Measurements from ENCODE around the gene MSANTD3. TPM values are rescaled to one million over a fixed set of nuclear protein-coding genes. Genes with fewer than 3 reads are reported as not detected.

MSANTD3 gene
- total and polyA plus RNA-seq, 2 experiments from 2014 or later, result 19.7 to 34.5 TPM

DNA sequence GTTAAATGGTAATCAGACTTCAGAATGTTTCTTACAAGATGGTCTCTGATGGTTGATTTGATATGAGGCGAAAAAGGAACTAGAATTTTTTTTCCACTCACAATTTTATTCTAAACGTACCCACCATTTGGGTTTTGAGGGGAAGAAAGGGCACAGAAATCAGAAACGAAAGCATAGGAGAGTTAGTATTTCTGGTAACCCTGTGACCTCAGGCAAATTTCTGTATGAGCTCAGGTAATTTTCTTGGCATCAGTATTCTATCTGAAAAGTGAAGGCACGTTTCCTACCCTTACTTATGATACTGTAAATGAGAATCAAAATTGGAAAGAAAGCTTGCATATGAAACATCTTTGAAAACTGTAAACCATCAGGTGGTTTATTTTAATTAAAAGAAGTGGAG lies 72.5 kb downstream of the MSANTD3 start (continued):
- TF ChIP-seq ETS1 (IDR thresholded peaks at IDR 0.05), result no peak
- no peak for TF ChIP-seq CREB1 (CRISPR knock-in tag; IDR thresholded peaks at IDR 0.05; ENCODE audit: low read depth)
- no peak for TF ChIP-seq EZH2 (IDR thresholded peaks at IDR 0.05; ENCODE audit: low read depth, unreplicated experiment)
- TF ChIP-seq ZNF114 (CRISPR knock-in tag; IDR thresholded peaks at IDR 0.05), result no peak

DNA sequence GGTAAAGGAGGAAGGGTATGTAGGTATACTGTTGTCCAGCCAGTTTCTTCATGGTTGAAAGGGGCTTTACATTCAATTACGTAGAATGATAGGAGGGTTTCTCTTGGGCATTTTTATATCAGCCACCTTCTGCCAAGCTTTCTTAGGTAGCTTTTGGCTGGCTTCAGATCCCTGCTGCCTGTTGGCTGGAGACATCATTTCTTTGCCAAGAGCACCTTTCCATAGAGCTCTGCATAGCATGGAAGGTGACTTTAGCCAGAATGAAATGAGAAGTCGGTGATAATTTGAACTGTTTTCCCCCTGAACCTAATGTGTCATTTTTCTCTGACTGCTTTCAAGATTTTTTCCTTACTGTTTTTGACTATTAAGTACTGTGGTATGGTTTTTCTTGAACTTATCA lies 72.9 kb downstream of the MSANTD3 start:
- H3K4me3 Mint-ChIP-seq, result no peak overlapping the region
- no peaks in the 10 kb centered on the region for H3K27me3 Mint-ChIP-seq (ENCODE audit: insufficient read depth, low read depth, poor library complexity)
- peaks cover 29% of the 10 kb centered on the region for H3K4me1 Mint-ChIP-seq
- peaks cover 22% of the 10 kb centered on the region; the same call in 2 of the 3 replicates for H3K36me3 Mint-ChIP-seq (ENCODE audit: low read depth)
- H3K4me1 ChIP-seq (ENCODE audit: insufficient read depth), result peaks cover 24% of the 10 kb centered on the region
- no peak for TF ChIP-seq NANOG (IDR thresholded peaks at IDR 0.05; ENCODE audit: borderline replicate concordance)
- no peak for TF ChIP-seq POLR2AphosphoS5 (IDR thresholded peaks at IDR 0.05; ENCODE audit: low read depth)
- TF ChIP-seq ZNF114 (CRISPR knock-in tag; IDR thresholded peaks at IDR 0.05), result no peak
- no peak for TF ChIP-seq ZNF331 (CRISPR knock-in tag; IDR thresholded peaks at IDR 0.05; ENCODE audit: low read depth)
- no peak for TF ChIP-seq STAT1 (IDR thresholded peaks at IDR 0.05; ENCODE audit: unreplicated experiment)
- TF ChIP-seq JUNB (IDR thresholded peaks at IDR 0.05; ENCODE audit: unreplicated experiment), result no peak
- no peak for TF ChIP-seq EZH2 (IDR thresholded peaks at IDR 0.05; ENCODE audit: low read depth, unreplicated experiment)
- TF ChIP-seq, protein P1, sequence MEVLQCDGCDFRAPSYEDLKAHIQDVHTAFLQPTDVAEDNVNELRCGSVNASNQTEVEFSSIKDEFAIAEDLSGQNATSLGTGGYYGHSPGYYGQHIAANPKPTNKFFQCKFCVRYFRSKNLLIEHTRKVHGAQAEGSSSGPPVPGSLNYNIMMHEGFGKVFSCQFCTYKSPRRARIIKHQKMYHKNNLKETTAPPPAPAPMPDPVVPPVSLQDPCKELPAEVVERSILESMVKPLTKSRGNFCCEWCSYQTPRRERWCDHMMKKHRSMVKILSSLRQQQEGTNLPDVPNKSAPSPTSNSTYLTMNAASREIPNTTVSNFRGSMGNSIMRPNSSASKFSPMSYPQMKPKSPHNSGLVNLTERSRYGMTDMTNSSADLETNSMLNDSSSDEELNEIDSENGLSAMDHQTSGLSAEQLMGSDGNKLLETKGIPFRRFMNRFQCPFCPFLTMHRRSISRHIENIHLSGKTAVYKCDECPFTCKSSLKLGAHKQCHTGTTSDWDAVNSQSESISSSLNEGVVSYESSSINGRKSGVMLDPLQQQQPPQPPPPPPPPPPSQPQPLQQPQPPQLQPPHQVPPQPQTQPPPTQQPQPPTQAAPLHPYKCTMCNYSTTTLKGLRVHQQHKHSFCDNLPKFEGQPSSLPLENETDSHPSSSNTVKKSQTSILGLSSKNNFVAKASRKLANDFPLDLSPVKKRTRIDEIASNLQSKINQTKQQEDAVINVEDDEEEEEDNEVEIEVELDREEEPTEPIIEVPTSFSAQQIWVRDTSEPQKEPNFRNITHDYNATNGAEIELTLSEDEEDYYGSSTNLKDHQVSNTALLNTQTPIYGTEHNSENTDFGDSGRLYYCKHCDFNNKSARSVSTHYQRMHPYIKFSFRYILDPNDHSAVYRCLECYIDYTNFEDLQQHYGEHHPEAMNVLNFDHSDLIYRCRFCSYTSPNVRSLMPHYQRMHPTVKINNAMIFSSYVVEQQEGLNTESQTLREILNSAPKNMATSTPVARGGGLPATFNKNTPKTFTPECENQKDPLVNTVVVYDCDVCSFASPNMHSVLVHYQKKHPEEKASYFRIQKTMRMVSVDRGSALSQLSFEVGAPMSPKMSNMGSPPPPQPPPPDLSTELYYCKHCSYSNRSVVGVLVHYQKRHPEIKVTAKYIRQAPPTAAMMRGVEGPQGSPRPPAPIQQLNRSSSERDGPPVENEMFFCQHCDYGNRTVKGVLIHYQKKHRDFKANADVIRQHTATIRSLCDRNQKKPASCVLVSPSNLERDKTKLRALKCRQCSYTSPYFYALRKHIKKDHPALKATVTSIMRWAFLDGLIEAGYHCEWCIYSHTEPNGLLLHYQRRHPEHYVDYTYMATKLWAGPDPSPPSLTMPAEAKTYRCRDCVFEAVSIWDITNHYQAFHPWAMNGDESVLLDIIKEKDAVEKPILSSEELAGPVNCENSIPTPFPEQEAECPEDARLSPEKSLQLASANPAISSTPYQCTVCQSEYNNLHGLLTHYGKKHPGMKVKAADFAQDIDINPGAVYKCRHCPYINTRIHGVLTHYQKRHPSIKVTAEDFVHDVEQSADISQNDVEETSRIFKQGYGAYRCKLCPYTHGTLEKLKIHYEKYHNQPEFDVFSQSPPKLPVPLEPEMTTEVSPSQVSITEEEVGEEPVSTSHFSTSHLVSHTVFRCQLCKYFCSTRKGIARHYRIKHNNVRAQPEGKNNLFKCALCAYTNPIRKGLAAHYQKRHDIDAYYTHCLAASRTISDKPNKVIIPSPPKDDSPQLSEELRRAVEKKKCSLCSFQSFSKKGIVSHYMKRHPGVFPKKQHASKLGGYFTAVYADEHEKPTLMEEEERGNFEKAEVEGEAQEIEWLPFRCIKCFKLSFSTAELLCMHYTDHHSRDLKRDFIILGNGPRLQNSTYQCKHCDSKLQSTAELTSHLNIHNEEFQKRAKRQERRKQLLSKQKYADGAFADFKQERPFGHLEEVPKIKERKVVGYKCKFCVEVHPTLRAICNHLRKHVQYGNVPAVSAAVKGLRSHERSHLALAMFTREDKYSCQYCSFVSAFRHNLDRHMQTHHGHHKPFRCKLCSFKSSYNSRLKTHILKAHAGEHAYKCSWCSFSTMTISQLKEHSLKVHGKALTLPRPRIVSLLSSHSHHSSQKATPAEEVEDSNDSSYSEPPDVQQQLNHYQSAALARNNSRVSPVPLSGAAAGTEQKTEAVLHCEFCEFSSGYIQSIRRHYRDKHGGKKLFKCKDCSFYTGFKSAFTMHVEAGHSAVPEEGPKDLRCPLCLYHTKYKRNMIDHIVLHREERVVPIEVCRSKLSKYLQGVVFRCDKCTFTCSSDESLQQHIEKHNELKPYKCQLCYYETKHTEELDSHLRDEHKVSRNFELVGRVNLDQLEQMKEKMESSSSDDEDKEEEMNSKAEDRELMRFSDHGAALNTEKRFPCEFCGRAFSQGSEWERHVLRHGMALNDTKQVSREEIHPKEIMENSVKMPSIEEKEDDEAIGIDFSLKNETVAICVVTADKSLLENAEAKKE (CRISPR knock-in tag; IDR thresholded peaks at IDR 0.05), result no peak
- no peak for TF ChIP-seq EZH2phosphoT487 (IDR thresholded peaks at IDR 0.05; ENCODE audit: unreplicated experiment)
- TF ChIP-seq REST (IDR thresholded peaks at IDR 0.05; ENCODE audit: unreplicated experiment), result no peak
- TF ChIP-seq, protein P2, sequence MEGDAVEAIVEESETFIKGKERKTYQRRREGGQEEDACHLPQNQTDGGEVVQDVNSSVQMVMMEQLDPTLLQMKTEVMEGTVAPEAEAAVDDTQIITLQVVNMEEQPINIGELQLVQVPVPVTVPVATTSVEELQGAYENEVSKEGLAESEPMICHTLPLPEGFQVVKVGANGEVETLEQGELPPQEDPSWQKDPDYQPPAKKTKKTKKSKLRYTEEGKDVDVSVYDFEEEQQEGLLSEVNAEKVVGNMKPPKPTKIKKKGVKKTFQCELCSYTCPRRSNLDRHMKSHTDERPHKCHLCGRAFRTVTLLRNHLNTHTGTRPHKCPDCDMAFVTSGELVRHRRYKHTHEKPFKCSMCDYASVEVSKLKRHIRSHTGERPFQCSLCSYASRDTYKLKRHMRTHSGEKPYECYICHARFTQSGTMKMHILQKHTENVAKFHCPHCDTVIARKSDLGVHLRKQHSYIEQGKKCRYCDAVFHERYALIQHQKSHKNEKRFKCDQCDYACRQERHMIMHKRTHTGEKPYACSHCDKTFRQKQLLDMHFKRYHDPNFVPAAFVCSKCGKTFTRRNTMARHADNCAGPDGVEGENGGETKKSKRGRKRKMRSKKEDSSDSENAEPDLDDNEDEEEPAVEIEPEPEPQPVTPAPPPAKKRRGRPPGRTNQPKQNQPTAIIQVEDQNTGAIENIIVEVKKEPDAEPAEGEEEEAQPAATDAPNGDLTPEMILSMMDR (conservative IDR thresholded peaks at IDR 0.05; ENCODE audit: low read depth in 2 of 2), result no peak
- H3F3A ChIP-seq (replicated peaks; ENCODE audit: low read depth), result no peaks in the 10 kb centered on the region
- H3K27ac ChIP-seq (ENCODE audit: low read depth), result no peak overlapping the region; the same call in 1 of the 2 replicates
- no peak overlapping the region for H3K4me2 ChIP-seq
- no peaks in the 10 kb centered on the region for H3K27me3 ChIP-seq (ENCODE audit: insufficient read depth)
- no peaks in the 10 kb centered on the region for H3K9me3 Mint-ChIP-seq
- no peak overlapping the region; the same call in 1 of the 2 replicates for H3K27ac Mint-ChIP-seq
- DNase-seq (ENCODE audit: low spot score) (no peak), ATAC-seq (no peak)
- no peak overlapping the region for H2AFZ ChIP-seq
- H3K36me3 ChIP-seq (ENCODE audit: insufficient read depth), result no peaks in the 10 kb centered on the region
- H4K20me1 ChIP-seq (replicated peaks; ENCODE audit: insufficient read depth), result peaks cover 19% of the 10 kb centered on the region
- no peaks in the 10 kb centered on the region for H3K9me2 ChIP-seq (ENCODE audit: insufficient read depth)
- H3K79me2 ChIP-seq (replicated peaks; ENCODE audit: insufficient read depth), result peaks cover 64% of the 10 kb centered on the region
- no peak overlapping the region for H3K4me3 ChIP-seq

Data from GM23338 (cell line).